Right atrium auricular region (tissue), 2 donors: ENCODE results near the gene SCRG1. TPM values are rescaled to one million over a fixed set of nuclear protein-coding genes. Genes with fewer than 3 reads are reported as not detected.
A peak's percentile ranks its signal among the peaks of the same experiment; 100 is the strongest.

Experiments used
- DNase-seq: peaks from one replicate; pipeline ENCODE4 v3.0.0-alpha.2; 2019; ENCODE audit warnings: low spot score
- H3K27ac ChIP-seq, 2 donors: fragments of 200-600 bp; sonication (generic); 1 replicate in 1 of 2; 2 replicates in 1 of 2; pipeline ENCODE4 v1.5.1; 2016 to 2019
- H3K27me3 ChIP-seq, 2 donors: fragments of 200-600 bp; sonication (generic); one replicate each; pipeline versions ENCODE4 v1.5.1 to v1.6.0; 2017 to 2019
- H3K36me3 ChIP-seq: fragments of 200-600 bp; sonication (generic); one replicate; pipeline ENCODE4 v1.5.1; 2016
- H3K4me1 ChIP-seq, 2 donors: fragments of 200-600 bp; sonication (generic); one replicate each; pipeline versions ENCODE4 v1.5.1 to v1.6.0; 2017 to 2019
- H3K4me3 ChIP-seq, 2 donors: fragments of 200-600 bp; sonication (generic); 1 replicate in 1 of 2; 2 replicates in 1 of 2; pipeline ENCODE4 v1.5.1; 2017 to 2019; ENCODE audit warnings: mild to moderate bottlenecking in 1 of 2, moderate library complexity in 1 of 2
- H3K9me3 ChIP-seq, 2 donors: fragments of 200-600 bp; sonication (generic); one replicate each; pipeline ENCODE4 v1.5.1; 2019
- total RNA-seq, 2 donors: library from RNA; depleted of rRNA; stranded (reverse); fragments of >200 nt; gene quantifications; one replicate each; pipeline ENCODE4 v1.1.0, GENCODE V29; 2016
- TF ChIP-seq, protein P1 (sequence below), 2 donors: fragments of 200-600 bp; sonication (generic); IDR thresholded peaks; one replicate each; pipeline ENCODE4 v1.5.1; 2019; ENCODE audit warnings: antibody characterized with exemption in 2 of 2

SCRG1 gene
- total RNA-seq, 2 donors from 2014 or later, result 0.31 to 0.44 TPM

DNA sequence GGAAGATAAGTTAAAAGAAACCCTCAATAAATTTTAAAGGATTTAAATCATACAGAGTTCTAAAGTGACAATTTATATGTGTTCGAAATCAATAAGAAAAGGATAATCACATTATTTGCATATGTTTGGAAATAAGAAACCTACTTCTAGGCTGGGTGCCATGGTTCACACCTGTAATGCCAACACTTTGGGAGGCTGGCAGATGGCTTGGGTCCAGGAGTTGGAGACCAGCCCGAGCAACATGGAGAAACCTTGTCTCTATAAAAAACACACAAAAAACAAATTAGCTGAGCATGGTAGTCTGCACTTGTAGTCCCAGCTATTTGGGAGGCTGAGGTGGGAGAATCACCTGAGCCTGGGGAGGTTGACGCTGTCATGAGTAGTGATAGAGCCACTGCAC lies 36.2 kb downstream of the SCRG1 start:
- no peaks in the 10 kb centered on the region for H3K9me3 ChIP-seq
- TF ChIP-seq, protein P1, sequence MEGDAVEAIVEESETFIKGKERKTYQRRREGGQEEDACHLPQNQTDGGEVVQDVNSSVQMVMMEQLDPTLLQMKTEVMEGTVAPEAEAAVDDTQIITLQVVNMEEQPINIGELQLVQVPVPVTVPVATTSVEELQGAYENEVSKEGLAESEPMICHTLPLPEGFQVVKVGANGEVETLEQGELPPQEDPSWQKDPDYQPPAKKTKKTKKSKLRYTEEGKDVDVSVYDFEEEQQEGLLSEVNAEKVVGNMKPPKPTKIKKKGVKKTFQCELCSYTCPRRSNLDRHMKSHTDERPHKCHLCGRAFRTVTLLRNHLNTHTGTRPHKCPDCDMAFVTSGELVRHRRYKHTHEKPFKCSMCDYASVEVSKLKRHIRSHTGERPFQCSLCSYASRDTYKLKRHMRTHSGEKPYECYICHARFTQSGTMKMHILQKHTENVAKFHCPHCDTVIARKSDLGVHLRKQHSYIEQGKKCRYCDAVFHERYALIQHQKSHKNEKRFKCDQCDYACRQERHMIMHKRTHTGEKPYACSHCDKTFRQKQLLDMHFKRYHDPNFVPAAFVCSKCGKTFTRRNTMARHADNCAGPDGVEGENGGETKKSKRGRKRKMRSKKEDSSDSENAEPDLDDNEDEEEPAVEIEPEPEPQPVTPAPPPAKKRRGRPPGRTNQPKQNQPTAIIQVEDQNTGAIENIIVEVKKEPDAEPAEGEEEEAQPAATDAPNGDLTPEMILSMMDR (IDR thresholded peaks at IDR 0.05), result no peak
- no peaks in the 10 kb centered on the region for H3K36me3 ChIP-seq
- H3K27me3 ChIP-seq, result no peaks in the 10 kb centered on the region
- H3K4me1 ChIP-seq, result peaks cover 0 to 5% of the 10 kb centered on the region in 2 donors
- no peak for DNase-seq
- H3K27ac ChIP-seq, result no peak overlapping the region
- no peak overlapping the region for H3K4me3 ChIP-seq

DNA sequence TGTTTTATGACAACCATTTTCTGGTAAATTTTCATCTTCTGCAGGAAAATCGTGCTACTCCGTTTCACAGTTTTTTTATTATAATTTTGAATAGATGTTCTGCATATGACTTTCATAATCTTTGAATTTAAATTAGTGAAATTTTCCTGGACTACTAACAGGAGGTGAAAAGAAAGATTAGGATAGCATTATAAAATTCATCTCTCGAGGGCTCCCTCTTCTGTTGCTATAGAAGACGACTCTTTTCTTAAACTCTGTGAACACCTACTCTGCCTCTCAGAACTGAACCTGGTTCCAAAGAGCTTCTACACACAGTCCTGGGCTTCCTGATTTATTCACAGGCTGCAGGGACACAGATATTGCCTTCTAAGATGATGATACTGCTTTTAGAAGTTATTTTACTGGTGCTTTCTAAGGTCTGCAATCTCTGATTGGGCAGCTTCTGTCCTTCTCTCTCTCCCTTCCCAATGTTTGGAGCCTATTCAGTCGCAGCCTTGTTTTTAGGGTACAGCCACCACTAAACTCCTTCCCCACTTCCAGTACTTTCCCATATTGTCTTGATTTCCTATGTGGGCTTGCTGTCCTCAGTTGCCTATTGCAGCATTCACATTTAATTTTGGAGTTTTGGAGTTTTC lies 38.2 kb downstream of the SCRG1 start:
- no peak overlapping the region for H3K4me3 ChIP-seq
- no peak for DNase-seq
- no peaks in the 10 kb centered on the region for H3K27me3 ChIP-seq
- H3K27ac ChIP-seq, result no peak overlapping the region
- H3K36me3 ChIP-seq, result no peaks in the 10 kb centered on the region
- no peaks in the 10 kb centered on the region for H3K9me3 ChIP-seq
- no peaks in the 10 kb centered on the region for H3K4me1 ChIP-seq
- TF ChIP-seq, protein P1 (IDR thresholded peaks at IDR 0.05), result peak in 1 of 2 donors; percentile 39

DNA sequence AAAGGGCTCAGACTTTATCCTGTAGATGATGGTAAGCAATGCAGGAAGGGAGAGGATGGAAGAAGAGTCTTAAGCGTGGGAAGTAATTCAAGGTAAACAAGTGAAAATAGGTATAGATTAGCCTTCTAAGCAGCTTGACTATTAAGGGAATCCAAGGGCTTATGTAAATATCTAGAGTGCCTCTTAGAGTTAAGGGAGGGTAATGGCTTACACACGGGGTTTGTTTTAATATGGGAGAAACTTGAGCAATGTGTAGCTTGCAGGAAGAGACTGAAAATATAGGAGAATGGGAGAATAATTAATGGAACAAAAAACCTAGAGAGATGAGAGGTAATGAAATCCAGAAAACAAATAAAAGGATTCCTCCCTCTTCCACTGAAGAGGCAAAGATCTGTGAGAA lies 41.0 kb downstream of the SCRG1 start:
- no peaks in the 10 kb centered on the region for H3K9me3 ChIP-seq
- no peak overlapping the region for H3K4me3 ChIP-seq
- no peak for DNase-seq
- no peaks in the 10 kb centered on the region for H3K36me3 ChIP-seq
- no peaks in the 10 kb centered on the region for H3K4me1 ChIP-seq
- TF ChIP-seq, protein P1 (IDR thresholded peaks at IDR 0.05), result no peak
- no peaks in the 10 kb centered on the region for H3K27me3 ChIP-seq
- no peak overlapping the region for H3K27ac ChIP-seq

DNA sequence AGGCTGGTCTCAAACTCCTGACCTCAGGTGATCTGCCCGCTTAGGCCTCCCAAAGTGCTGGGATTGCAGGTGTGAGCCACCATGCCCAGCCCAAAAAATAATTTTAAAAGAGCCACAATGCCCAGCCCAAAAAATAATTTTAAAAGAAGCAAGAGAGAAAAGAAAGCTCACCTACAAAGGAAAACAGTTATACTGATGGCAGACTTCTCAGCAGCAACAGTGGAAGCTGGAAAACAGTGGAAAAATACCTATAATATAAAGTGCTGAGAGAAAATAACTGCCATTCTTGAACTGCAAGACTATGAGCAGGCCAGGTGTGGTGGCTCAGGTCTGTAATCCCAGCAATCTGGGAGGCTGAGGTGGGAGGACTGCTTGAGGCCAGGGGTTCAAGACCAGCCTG lies 51.4 kb downstream of the SCRG1 start:
- Histone ChIP-seq H3K27me3 (no peaks in the 10 kb centered on the region), H3K4me3 (no peak overlapping the region), H3K4me1 (no peaks in the 10 kb centered on the region), H3K36me3 (no peaks in the 10 kb centered on the region), H3K9me3 (no peaks in the 10 kb centered on the region), H3K27ac (no peak overlapping the region)
- TF ChIP-seq, protein P1 (IDR thresholded peaks at IDR 0.05), result no peak
- no peak for DNase-seq

DNA sequence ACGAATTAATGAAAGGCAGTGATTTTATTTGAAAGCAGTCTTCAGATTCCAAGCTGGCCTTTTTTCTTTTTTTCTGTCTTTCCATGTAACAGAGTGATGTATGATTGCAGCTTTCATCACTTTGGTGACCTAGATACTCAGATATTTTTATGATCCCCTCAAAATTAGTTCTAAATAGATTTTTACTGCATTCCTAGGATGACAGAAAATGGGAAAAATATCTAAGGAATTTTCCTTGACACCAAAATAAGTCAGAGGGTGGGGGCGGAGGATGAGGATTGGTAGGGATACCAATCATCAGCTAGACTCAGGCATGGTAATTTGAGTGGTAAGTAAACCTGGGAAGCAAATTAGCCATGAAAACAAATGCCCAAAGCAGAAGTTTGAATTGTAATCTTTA lies 52.8 kb downstream of the SCRG1 start:
- no peaks in the 10 kb centered on the region for H3K4me1 ChIP-seq
- no peaks in the 10 kb centered on the region for H3K9me3 ChIP-seq
- TF ChIP-seq, protein P1 (IDR thresholded peaks at IDR 0.05), result no peak
- H3K4me3 ChIP-seq, result no peak overlapping the region
- H3K27ac ChIP-seq, result no peak overlapping the region
- H3K36me3 ChIP-seq, result no peaks in the 10 kb centered on the region
- no peaks in the 10 kb centered on the region for H3K27me3 ChIP-seq
- no peak for DNase-seq

DNA sequence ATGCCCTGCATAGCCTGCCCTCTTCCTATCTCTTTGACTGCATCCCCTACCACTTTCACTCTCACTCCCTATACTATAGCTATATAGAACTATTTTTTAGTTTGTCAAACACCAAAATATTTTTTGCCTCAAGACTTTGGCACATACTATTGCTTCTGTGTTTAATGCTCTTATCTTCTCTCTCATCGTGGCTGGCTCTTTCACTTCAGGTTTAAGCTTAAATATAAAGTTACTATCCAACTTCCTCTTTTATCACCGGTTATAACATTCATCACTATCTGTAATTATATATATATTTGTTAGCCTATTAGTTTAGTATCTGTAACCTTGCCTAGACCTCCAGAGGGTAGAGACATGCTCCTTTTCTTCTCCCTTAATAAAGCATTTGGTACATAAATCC lies 53.3 kb downstream of the SCRG1 start:
- no peaks in the 10 kb centered on the region for H3K4me1 ChIP-seq
- H3K27ac ChIP-seq, result no peak overlapping the region
- H3K4me3 ChIP-seq, result no peak overlapping the region
- TF ChIP-seq, protein P1 (IDR thresholded peaks at IDR 0.05), result no peak
- no peaks in the 10 kb centered on the region for H3K36me3 ChIP-seq
- H3K27me3 ChIP-seq, result no peaks in the 10 kb centered on the region
- H3K9me3 ChIP-seq, result no peaks in the 10 kb centered on the region
- no peak for DNase-seq
